CD4-positive, alpha-beta T cell (primary cell): ENCODE data around the gene PIK3AP1. TPM values are rescaled to one million over a fixed set of nuclear protein-coding genes. Genes with fewer than 3 reads are reported as not detected.
"Not testable (repeated sequence)": the region's sequence is repeated elsewhere in the genome, so short reads cannot be mapped to it uniquely, and the experiment has no call there.

ENCODE experiments used
- ATAC-seq: fragments of 200-7000 bp; cut with Tn5 transposase; one replicate; pipeline ENCODE4 v1.10.0; 2022; ENCODE audit warnings: mild to moderate bottlenecking; ENCODE audit not compliant: poor library complexity
- CTCF ChIA-PET: fragments of 350-600 bp; sonication (Branson Sonifier 250); formaldehyde crosslinking; loops from one replicate; lab custom pipeline; 2021; ENCODE audit warnings: antibody characterized with exemption, inconsistent platforms; lab: Charles Lee
- POLR2A ChIA-PET: fragments of 350-600 bp; sonication (Branson Sonifier 250); formaldehyde crosslinking; loops from one replicate; lab custom pipeline; 2021; ENCODE audit warnings: antibody characterized with exemption, inconsistent platforms; lab: Charles Lee
- DNase-seq, 14 experiments: peaks; one replicate each; pipeline ENCODE4 v3.0.0-alpha.2; 2013 to 2020; ENCODE audit warnings: mixed read lengths in 2 of 14
- H3K27ac ChIP-seq, 2 donors: one replicate each; pipeline versions ENCODE4 v1.5.1 to v1.7.0; 2013; ENCODE audit warnings: low read length in 2 of 2, low read depth in 1 of 2, mild to moderate bottlenecking in 1 of 2
- H3K27me3 ChIP-seq, 2 experiments: 1 replicate in 1 of 2; 2 replicates in 1 of 2; pipeline versions ENCODE4 v1.6.1 to v1.7.0; 2013; ENCODE audit warnings: low read length in 2 of 2, control low read depth in 1 of 2, mild to moderate bottlenecking in 1 of 2, moderate library complexity in 1 of 2; ENCODE audit not compliant: insufficient read depth in 2 of 2, control insufficient read depth in 1 of 2
- H3K36me3 ChIP-seq: one replicate; pipeline ENCODE4 v1.6.1; 2013; ENCODE audit warnings: low read length, control low read depth; ENCODE audit not compliant: insufficient read depth
- H3K4me1 ChIP-seq: one replicate; pipeline ENCODE4 v1.6.1; 2013; ENCODE audit warnings: low read length, control low read depth; ENCODE audit not compliant: insufficient read depth
- H3K4me3 ChIP-seq: one replicate; pipeline ENCODE4 v1.5.1; 2013; ENCODE audit warnings: mild to moderate bottlenecking, low read length, moderate library complexity
- H3K9me3 ChIP-seq, 2 experiments: 1 replicate in 1 of 2; 2 replicates in 1 of 2; pipeline versions ENCODE4 v1.6.1 to v1.7.0; 2013; ENCODE audit warnings: low read length in 2 of 2, mild to moderate bottlenecking in 2 of 2, control low read depth in 1 of 2, moderate library complexity in 1 of 2; ENCODE audit not compliant: control insufficient read depth in 1 of 2, insufficient read depth in 1 of 2
- H3K27ac Mint-ChIP-seq: one replicate; pipeline ENCODE4 v1.8.0; 2020; ENCODE audit warnings: mixed read lengths
- H3K27me3 Mint-ChIP-seq: one replicate; pipeline ENCODE4 v1.8.0; 2021; ENCODE audit warnings: mixed read lengths
- H3K36me3 Mint-ChIP-seq: one replicate; pipeline ENCODE4 v1.8.0; 2021; ENCODE audit warnings: low read depth, mixed read lengths
- H3K4me1 Mint-ChIP-seq: one replicate; pipeline ENCODE4 v1.8.0; 2021; ENCODE audit warnings: low read depth, mixed read lengths
- H3K4me3 Mint-ChIP-seq: one replicate; pipeline ENCODE4 v1.8.0; 2020; ENCODE audit warnings: mild to moderate bottlenecking, mixed read lengths
- H3K9me3 Mint-ChIP-seq: one replicate; pipeline ENCODE4 v1.8.0; 2020; ENCODE audit warnings: mixed read lengths
- CTCF ChIP-seq: fragments of 200-600 bp; IDR thresholded peaks from one replicate; pipeline ENCODE4 v1.8.0; 2022; ENCODE audit warnings: antibody characterized with exemption, mild to moderate bottlenecking
- intact Hi-C, 2 experiments: fragments of 100-400 bp; cut with DNase I in 1 of 2; cut with micrococcal nuclease in 1 of 2; formaldehyde crosslinking; loops; one replicate each; pipeline versions ENCODE4 v1.15.1 to v1.9.0; 2023 to 2025; cut with DNase I, micrococcal nuclease
- total RNA-seq, 174 experiments: library from RNA in 2 of 174; stranded (reverse) in 2 of 174; gene quantifications; one replicate each; pipeline ENCODE4 v1.2.3 and lab custom pipeline; 2021 to 2026

The PIK3AP1 gene
- total RNA-seq, 2 experiments from 2014 or later = 0.58 to 0.59 TPM

- Mint-ChIP-seq H3K4me1 (no peaks in the 10 kb centered on the region), H3K36me3 (no peaks in the 10 kb centered on the region), H3K4me3 (no peak overlapping the region), H3K27me3 (peaks cover 8% of the 10 kb centered on the region), H3K27ac (no peak overlapping the region), H3K9me3 (no peaks in the 10 kb centered on the region)
- ChIA-PET POLR2A (no interaction called here), CTCF (no interaction called here)
- intact Hi-C loops = no loop called here
- Histone ChIP-seq H3K27ac (no peak overlapping the region), H3K36me3 (no peaks in the 10 kb centered on the region), H3K27me3 (no peaks in the 10 kb centered on the region), H3K9me3 (no peaks in the 10 kb centered on the region), H3K4me3 (no peak overlapping the region), H3K4me1 (peaks cover 11% of the 10 kb centered on the region)
- DNase-seq = peak in 2 of 14 experiments; percentile 7 to 22
- TF ChIP-seq CTCF = no peak
- ATAC-seq = no peak
Measured at GRCh38 chr10:96743988-96744585, 23.8 kb upstream of the PIK3AP1 start.

GRCh38 chr10:96741557-96741956 lies 21.2 kb upstream of the PIK3AP1 start:
- H3K36me3 Mint-ChIP-seq, CTCF ChIA-PET, H3K4me1 Mint-ChIP-seq, POLR2A ChIA-PET, ATAC-seq, H3K27ac ChIP-seq, intact Hi-C loops, H3K4me3 Mint-ChIP-seq, H3K4me1 ChIP-seq, H3K27ac Mint-ChIP-seq, H3K4me3 ChIP-seq, H3K9me3 Mint-ChIP-seq, DNase-seq, H3K27me3 Mint-ChIP-seq, H3K27me3 ChIP-seq, H3K36me3 ChIP-seq, H3K9me3 ChIP-seq: not testable (repeated sequence)

- Mint-ChIP-seq H3K36me3 (no peaks in the 10 kb centered on the region), H3K4me1 (no peaks in the 10 kb centered on the region), H3K27me3 (peaks cover 8% of the 10 kb centered on the region), H3K27ac (no peak overlapping the region), H3K9me3 (no peaks in the 10 kb centered on the region), H3K4me3 (no peak overlapping the region)
- DNase-seq = peak in 2 of 14 experiments; percentile 62 to 66
- Histone ChIP-seq H3K4me3 (no peak overlapping the region), H3K9me3 (no peaks in the 10 kb centered on the region), H3K36me3 (no peaks in the 10 kb centered on the region), H3K27me3 (no peaks in the 10 kb centered on the region), H3K27ac (no peak overlapping the region), H3K4me1 (peaks cover 6% of the 10 kb centered on the region)
- no peak for TF ChIP-seq CTCF
- no peak for ATAC-seq
- POLR2A ChIA-PET = no interaction called here
- intact Hi-C loops = no loop called here
- CTCF ChIA-PET = no interaction called here
Measured at GRCh38 chr10:96740579-96741281, 20.4 kb upstream of the PIK3AP1 start.
